Heart left ventricle (tissue), 16 donors: ENCODE results near the gene SLC22A23. TPM values are rescaled to one million over a fixed set of nuclear protein-coding genes. Genes with fewer than 3 reads are reported as not detected.

Source experiments
- ATAC-seq, 4 donors: fragments of 200-7000 bp; cut with Tn5 transposase; one replicate each; pipeline ENCODE4 v1.9.1; 2020 to 2022; ENCODE audit warnings: moderate library complexity in 4 of 4, mild to moderate bottlenecking in 3 of 4, moderate number of reproducible peaks in 1 of 4
- DNase-seq, 5 donors: peaks; one replicate each; pipeline ENCODE4 v3.0.0-alpha.2; 2020
- H3K27ac ChIP-seq, 12 donors: fragments of 200-600 bp; sonication (generic) in 4 of 12; one replicate each; pipeline versions ENCODE4 v1.5.0 to v1.8.0; 2016 to 2022; ENCODE audit warnings: mild to moderate bottlenecking in 2 of 12
- H3K27me3 ChIP-seq, 9 donors: fragments of 200-600 bp; sonication (generic) in 2 of 9; one replicate each; pipeline versions ENCODE4 v1.5.1 to v1.8.0; 2016 to 2022; ENCODE audit warnings: mild to moderate bottlenecking in 3 of 9
- H3K36me3 ChIP-seq, 9 donors: fragments of 200-600 bp; sonication (generic) in 2 of 9; one replicate each; pipeline versions ENCODE4 v1.5.0 to v1.8.0; 2018 to 2022; ENCODE audit warnings: mild to moderate bottlenecking in 2 of 9
- H3K4me1 ChIP-seq, 12 donors: fragments of 200-600 bp; sonication (generic) in 4 of 12; one replicate each; pipeline versions ENCODE4 v1.5.0 to v1.8.0; 2016 to 2022; ENCODE audit warnings: mild to moderate bottlenecking in 3 of 12
- H3K4me3 ChIP-seq, 12 donors: fragments of 200-600 bp; sonication (generic) in 4 of 12; one replicate each; pipeline versions ENCODE4 v1.5.0 to v1.8.0; 2017 to 2022; ENCODE audit warnings: mild to moderate bottlenecking in 9 of 12, moderate library complexity in 4 of 12
- H3K9me3 ChIP-seq, 12 donors: fragments of 200-600 bp; sonication (generic) in 4 of 12; one replicate each; pipeline versions ENCODE4 v1.5.0 to v1.8.0; 2016 to 2022; ENCODE audit warnings: mild to moderate bottlenecking in 1 of 12
- POLR2A ChIP-seq, 2 donors: fragments of 450-650 bp; IDR thresholded peaks; one replicate each; pipeline ENCODE4 v1.6.1; 2017; ENCODE audit warnings: antibody characterized with exemption in 2 of 2, mild to moderate bottlenecking in 2 of 2, moderate library complexity in 2 of 2
- WGBS, 4 donors: extraction: QIAGEN DNeasy Blood & Tissue Kit in 2 of 4; methylation state at CpG; one replicate each; pipeline versions ENCODE4 v1.1.5 to v1.1.7; 2013 to 2018; 5-methylcytosine and 5-hydroxymethylcytosine counted together
- intact Hi-C, 10 donors: fragments of 100-400 bp; cut with DNase I; formaldehyde crosslinking; loops; one replicate each; pipeline versions ENCODE4 v1.11.1 to v1.14.2; 2022
- polyA plus RNA-seq, 2 donors: library from polyadenylated mRNA; stranded (reverse); fragments of 200-250 nt; gene quantifications; one replicate each; pipeline ENCODE4 v1.2.3, GENCODE V29; 2013
- total RNA-seq, 9 donors: library from RNA; depleted of rRNA in 2 of 9; stranded (reverse); fragments of >200 nt in 2 of 9; fragmentation: NEBNext Ultra II Directional in 3 of 9; extraction: Animal tissue kit (Norgen Biotek cat#: 25700) in 3 of 9; gene quantifications; one replicate each; pipeline versions ENCODE4 v1.1.0 to v1.2.4, GENCODE V29; 2016 to 2023
- TF ChIP-seq, protein P1 (sequence below), 12 donors: fragments of 200-600 bp; sonication (generic) in 4 of 12; IDR thresholded peaks; one replicate each; pipeline versions ENCODE4 v1.5.0 to v1.8.0; 2018 to 2022; ENCODE audit warnings: antibody characterized with exemption in 12 of 12, mild to moderate bottlenecking in 5 of 12
- donor health status: ischemic (EF 13 %, LVEDD 7.1; RV severe dilation, severe dysfunction).
- donor health status: healthy with polysubstance abuse.
- donor health status: DM: no; HTN: yes; CAD: no.
- donor health status: DM: no; HTN: no; CAD: no.
- donor health status: ischemic (EF 25% LVEDD 6.9; RV normal size, moderate dysfunction).
- donor health status: ischemic (EF 25% LVEDD 5.7; RV mildly dilated, moderate dysfunction).
- donor health status: healthy.
- donor health status: DM: yes; HTN: yes; CAD: no.
- donor health status: ischemic (EF 35%, LVEDD 5.7; RV mildly dilated, moderate dysfunction).
- donor health status: nonischemic (EF 11% LVEDD 7.7; RV severe dilation, severe dysfunction).
- donor health status: DM: yes; HTN: yes; CAD: no.
- donor health status: PGD.
- donor health status: ischemic (EF 29% LVEDD 5.4; RV normal size, mild dysfunction).
- donor health status: nonischemic (EF 23%, LVEDD 6.1; RV moderate dilation, normal function).

SLC22A23 gene
- total and polyA plus RNA-seq, 11 donors = 2.9 to 12.4 (median 5.2) TPM

GRCh38 chr6:3355358-3356055, 101.3 kb downstream of the SLC22A23 start:
- no peaks in the 10 kb centered on the region for H3K36me3 ChIP-seq
- peak overlapping the region; percentile 77 to 94 (median 88) for H3K27ac ChIP-seq
- DNase-seq (peak in 4 of 5 donors; percentile 29 to 66 (median 42)), ATAC-seq (peak; percentile 57 to 73 (median 65))
- TF ChIP-seq, protein P1, sequence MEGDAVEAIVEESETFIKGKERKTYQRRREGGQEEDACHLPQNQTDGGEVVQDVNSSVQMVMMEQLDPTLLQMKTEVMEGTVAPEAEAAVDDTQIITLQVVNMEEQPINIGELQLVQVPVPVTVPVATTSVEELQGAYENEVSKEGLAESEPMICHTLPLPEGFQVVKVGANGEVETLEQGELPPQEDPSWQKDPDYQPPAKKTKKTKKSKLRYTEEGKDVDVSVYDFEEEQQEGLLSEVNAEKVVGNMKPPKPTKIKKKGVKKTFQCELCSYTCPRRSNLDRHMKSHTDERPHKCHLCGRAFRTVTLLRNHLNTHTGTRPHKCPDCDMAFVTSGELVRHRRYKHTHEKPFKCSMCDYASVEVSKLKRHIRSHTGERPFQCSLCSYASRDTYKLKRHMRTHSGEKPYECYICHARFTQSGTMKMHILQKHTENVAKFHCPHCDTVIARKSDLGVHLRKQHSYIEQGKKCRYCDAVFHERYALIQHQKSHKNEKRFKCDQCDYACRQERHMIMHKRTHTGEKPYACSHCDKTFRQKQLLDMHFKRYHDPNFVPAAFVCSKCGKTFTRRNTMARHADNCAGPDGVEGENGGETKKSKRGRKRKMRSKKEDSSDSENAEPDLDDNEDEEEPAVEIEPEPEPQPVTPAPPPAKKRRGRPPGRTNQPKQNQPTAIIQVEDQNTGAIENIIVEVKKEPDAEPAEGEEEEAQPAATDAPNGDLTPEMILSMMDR (IDR thresholded peaks at IDR 0.05) = no peak
- TF ChIP-seq POLR2A (IDR thresholded peaks at IDR 0.05) = no peak
- intact Hi-C loops = loop anchor here in 1 of 10 donors (2.0 kb wide), 1 partner anchor 77 kb away; no protein-coding TSS in a partner anchor
- WGBS, 4 donors = 22 to 28% (median 23%) methylated on average over 20 of the region's 20 CpGs
- H3K27me3 ChIP-seq = no peaks in the 10 kb centered on the region
- H3K4me3 ChIP-seq = peak overlapping the region in 10 of 12 donors; percentile 5 to 60 (median 46)
- peaks cover 6 to 36% (median 23%) of the 10 kb centered on the region in 12 donors for H3K4me1 ChIP-seq
- H3K9me3 ChIP-seq = no peaks in the 10 kb centered on the region

GRCh38 chr6:3355011-3355357, 101.9 kb downstream of the SLC22A23 start:
- 61 to 76% (median 63%) methylated on average over 4 of the region's 4 CpGs for WGBS, 4 donors
- TF ChIP-seq POLR2A (IDR thresholded peaks at IDR 0.05) = no peak
- TF ChIP-seq, protein P1 (IDR thresholded peaks at IDR 0.05) = no peak
- Histone ChIP-seq H3K27me3 (no peaks in the 10 kb centered on the region), H3K9me3 (no peaks in the 10 kb centered on the region), H3K4me3 (peak overlapping the region in 2 of 12 donors; percentile 43 to 50), H3K36me3 (no peaks in the 10 kb centered on the region), H3K27ac (peak overlapping the region; percentile 77 to 94 (median 88)), H3K4me1 (peaks cover 6 to 37% (median 23%) of the 10 kb centered on the region in 12 donors)
- intact Hi-C loops = no loop called here
- no peak for ATAC-seq
- DNase-seq = no peak

- H3K27ac ChIP-seq = peak overlapping the region in 1 of 12 donors; percentile 93
- 93 to 98% (median 95%) methylated on average over 5 of the region's 5 CpGs for WGBS, 4 donors
These were observed 102.9 kb downstream of the SLC22A23 start for GRCh38 chr6:3353939-3354338.

More at GRCh38 chr6:3353939-3354338, 102.9 kb downstream of the SLC22A23 start:
- Histone ChIP-seq H3K9me3 (no peaks in the 10 kb centered on the region), H3K27me3 (no peaks in the 10 kb centered on the region), H3K4me1 (peaks cover 6 to 37% (median 23%) of the 10 kb centered on the region in 12 donors), H3K36me3 (no peaks in the 10 kb centered on the region), H3K4me3 (no peak overlapping the region)
- intact Hi-C loops = no loop called here
- TF ChIP-seq, protein P1 (IDR thresholded peaks at IDR 0.05) = no peak
- TF ChIP-seq POLR2A (IDR thresholded peaks at IDR 0.05) = no peak
- ATAC-seq = no peak
- no peak for DNase-seq
